Adrenal gland (tissue), 5 donors: Measurements from ENCODE around the gene CHMP1A.
"Not testable (repeated sequence)": the region's sequence is repeated elsewhere in the genome, so short reads cannot be mapped to it uniquely, and the experiment has no call there.

Experiments
- POLR2A ChIP-seq, 2 donors: fragments of 450-650 bp; IDR thresholded peaks; one replicate each; pipeline ENCODE4 v1.6.1; 2017; ENCODE audit warnings: antibody characterized with exemption in 2 of 2, mild to moderate bottlenecking in 2 of 2, moderate library complexity in 1 of 2
- TF ChIP-seq, protein P1 (sequence below), 6 experiments: fragments of 450-650 bp in 4 of 6; fragments of 200-600 bp in 2 of 6; sonication (generic) in 1 of 6; IDR thresholded peaks; 1 replicate in 5 of 6; 2 replicates in 1 of 6; pipeline versions ENCODE4 v1.5.1 to v1.8.0; 2016 to 2021; ENCODE audit warnings: antibody characterized with exemption in 6 of 6, mild to moderate bottlenecking in 2 of 6, moderate library complexity in 1 of 6
- donor health status: DM: no; HTN: no; CAD: no.

- TF ChIP-seq, protein P1, sequence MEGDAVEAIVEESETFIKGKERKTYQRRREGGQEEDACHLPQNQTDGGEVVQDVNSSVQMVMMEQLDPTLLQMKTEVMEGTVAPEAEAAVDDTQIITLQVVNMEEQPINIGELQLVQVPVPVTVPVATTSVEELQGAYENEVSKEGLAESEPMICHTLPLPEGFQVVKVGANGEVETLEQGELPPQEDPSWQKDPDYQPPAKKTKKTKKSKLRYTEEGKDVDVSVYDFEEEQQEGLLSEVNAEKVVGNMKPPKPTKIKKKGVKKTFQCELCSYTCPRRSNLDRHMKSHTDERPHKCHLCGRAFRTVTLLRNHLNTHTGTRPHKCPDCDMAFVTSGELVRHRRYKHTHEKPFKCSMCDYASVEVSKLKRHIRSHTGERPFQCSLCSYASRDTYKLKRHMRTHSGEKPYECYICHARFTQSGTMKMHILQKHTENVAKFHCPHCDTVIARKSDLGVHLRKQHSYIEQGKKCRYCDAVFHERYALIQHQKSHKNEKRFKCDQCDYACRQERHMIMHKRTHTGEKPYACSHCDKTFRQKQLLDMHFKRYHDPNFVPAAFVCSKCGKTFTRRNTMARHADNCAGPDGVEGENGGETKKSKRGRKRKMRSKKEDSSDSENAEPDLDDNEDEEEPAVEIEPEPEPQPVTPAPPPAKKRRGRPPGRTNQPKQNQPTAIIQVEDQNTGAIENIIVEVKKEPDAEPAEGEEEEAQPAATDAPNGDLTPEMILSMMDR (IDR thresholded peaks at IDR 0.05), result peak in 2 of 6 experiments; percentile 10 to 46
- not testable (repeated sequence) for TF ChIP-seq POLR2A (IDR thresholded peaks at IDR 0.05)
Observed at GRCh38 chr16:89667000-89667399, 9.5 kb upstream of the CHMP1A start.
